Activated T-helper 9 cell treated with anti-CD3 and anti-CD28 coated beads, Interleukin-2, amount 50 U/mL, for 16 hours (primary cell): ENCODE measurements around the gene ABCF1.

Source experiments
- DNase-seq: peaks from one replicate; pipeline ENCODE4 v3.0.0-alpha.2; 2020; ENCODE audit warnings: low read depth

The ABCF1 gene

DNA sequence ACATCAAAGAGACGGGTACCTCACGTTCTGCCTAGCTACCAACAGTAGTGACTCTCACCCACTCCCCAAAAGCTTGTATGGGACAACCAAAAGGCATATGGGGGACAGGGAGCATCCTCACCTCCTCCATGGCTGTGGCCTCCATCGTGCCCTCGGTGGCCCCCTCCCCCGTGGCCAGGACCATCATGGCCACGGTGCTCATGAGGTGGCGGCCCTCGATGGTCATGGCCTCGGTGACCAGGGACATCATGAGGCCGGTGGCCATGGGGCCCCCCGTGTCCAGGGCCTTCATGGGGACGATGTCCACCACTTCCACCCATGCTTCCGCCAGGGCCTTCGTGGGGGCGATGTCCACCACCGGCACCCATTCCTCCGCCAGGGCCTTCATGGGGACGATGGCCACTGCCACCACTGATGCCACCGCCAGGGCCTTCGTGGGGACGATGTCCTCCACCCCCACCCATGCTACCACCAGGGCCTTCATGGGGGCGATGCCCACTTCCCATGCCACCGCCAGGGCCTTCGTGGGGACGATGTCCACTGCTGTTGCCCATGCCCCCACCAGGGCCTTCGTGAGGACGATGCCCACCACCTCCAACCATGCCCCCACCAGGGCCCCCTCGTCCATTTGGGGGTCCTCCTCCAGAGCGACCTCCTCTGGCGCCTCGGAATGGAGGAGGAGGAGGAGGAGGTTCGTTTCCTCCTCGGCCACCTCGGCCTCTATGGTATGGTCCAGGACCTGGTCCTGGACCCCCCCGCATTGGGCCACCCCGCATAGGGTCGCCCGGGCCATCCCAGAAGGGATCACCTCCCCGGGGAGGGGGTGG, 30.8 kb downstream of the ABCF1 start:
- no peak for DNase-seq

DNA sequence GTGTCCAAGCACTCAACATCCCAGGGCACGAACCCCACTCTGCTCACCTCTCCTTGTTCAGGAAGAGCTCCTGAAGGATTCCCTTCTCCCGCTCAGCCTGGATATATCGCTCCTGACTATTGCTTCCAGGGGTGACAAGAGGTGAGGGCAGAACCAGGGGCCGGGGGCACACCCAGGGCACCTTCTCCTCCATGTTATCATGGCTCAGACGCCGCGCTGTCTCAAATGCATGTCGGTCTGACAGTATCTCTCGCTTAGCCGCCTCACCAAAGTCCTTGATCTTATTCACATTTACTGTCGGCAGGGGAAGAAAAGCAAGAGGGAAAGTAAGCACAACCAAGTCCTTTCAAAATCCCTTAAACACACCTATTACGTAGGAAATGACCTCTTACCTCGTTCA, 32.7 kb downstream of the ABCF1 start:
- DNase-seq = no peak

DNA sequence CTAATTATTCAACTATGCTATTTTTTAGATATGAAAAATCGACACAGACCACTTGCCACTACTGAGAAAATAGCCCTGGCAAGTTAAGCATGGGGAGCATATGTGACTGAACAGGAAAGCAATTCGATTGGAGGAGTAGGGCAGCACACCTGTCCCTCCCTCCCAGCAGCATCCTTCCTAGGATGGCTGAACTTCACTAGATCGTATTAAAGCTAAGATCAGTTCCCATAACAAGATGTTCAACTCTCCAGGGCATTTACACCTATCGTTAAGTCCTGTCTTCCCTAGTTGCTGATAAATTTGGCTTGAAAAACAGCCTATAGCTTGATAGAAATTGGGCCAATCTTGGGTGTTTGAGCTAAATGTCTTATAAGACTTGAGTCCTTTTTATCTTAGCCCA, 38.8 kb downstream of the ABCF1 start:
- DNase-seq = no peak

DNA sequence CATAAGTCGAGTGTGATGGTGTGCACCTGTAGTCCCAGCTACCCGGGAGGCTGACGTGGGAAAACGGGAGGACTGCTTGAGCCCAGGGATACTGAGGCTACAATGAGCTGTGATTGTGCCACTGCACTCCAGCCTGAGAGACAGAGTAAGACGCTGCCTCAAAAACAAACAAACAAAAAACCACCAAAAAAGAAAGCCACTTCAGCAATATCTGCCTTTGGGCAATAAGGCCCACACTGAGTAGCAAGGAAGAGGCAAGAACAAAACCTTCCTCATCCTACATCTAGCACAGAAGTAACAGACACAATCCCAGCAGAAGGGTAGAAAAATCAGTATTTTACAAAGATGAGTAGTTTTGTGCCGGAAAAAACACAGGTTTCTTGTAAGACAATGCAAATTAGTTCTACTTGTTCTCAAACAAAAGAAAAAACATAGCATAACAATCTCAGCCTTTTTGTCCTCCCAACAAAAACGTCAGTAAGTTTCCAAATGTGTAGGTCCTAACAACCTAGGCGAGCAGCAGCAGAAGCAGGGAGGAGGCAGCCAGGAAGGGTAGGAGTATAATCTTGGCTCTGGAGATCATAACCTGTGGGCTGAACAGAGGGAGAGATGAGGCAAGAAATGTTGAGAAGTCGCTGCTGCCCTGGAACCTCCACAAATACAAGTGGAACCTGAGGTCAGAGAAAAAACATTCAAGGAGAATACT, 40.1 kb downstream of the ABCF1 start:
- no peak for DNase-seq

DNA sequence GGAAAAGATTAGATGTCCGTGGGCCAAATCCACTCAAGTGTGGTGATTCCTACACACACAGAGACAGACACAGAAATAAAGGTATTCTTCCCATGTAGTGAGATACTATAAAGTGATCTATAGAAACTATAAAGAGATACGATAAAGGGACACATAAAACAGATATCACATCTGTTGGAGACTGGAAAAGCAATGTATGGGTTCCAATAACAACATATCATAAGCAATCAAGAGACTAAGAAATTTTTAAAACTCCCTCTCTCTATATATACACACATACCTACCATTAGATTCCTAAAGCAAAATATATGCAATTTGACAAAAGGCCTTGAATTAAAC, 40.6 kb downstream of the ABCF1 start:
- no peak for DNase-seq

DNA sequence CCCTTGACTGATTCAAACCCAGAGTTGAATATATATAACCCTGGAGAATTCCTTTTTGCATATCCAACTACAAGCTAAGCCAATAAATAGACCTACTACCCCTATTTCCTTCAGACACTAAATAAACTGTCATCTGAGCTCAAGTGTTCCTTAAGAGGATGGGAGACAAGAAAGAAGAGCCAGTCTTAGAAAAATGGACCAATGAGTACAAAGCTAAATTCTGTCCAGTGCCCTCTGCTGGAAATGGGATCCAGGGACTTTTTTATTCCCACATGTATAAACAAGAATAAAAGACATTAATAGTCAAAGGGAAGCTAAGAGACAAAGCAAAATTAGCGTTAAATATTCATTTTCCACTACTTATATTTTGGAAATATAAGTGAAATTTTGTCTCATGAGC, 41.0 kb downstream of the ABCF1 start:
- DNase-seq = no peak

DNA sequence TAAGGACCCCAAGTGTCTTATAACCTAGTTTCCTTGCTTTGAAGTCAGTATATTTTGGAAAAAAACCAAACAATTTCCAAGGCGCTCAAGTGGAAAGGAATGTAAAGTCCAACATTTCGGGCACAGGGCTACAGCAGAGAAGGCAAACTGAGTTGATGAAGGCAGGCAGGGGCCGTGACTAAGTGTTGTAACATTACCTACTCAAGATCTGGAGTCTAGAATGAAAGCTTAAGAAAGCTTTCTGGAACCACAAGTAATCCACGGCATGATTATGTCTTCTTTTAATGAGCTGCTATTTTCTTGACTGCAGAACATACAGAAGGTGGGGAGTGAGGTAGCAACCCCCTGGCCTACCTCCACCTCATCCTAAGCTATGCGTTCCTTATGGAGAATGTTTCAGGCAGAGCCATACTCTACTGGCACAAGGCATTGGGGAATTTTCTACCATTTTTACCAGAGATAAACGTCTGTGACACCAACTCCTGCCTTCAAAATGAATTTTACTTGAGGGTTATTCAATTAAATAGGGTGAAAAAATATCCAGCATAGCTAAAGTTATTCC, 41.5 kb downstream of the ABCF1 start:
- DNase-seq = no peak

DNA sequence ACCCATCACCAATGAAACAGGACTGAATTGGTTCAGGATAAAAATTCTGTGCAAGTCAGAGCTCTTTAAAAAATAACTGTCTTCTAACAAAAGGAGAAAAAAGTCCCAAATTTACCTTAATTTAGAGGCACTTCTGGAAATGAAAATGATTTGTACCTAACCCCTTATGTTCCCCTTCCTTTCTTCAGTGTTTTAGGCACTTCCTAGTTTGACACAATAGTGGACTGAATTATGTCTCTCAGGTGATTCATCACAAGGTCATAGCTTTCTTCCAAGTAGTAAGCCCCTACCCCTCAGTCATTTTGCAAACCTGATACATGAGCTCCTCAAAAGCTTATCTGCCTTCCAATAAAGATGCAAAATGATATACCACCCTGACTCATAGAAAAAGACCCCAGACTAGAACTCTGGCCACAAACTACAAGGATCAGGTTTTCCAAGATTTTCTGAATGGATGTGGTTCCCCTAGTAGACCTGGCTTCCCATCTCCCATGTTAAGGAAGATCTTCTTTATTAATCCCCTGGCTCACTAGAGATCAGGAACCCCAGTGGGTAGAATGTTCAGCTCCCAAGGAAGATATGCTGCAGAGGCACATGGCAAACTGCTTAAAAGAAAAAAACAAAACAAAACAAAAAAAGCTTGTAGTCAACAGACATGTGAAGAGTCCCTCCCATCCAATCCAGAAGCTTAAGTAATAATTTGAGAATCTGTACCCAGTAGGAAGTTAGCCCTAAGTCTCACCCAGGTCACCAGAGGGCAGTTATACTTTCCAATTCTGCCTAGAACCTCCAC, 42.2 kb downstream of the ABCF1 start:
- no peak for DNase-seq

DNA sequence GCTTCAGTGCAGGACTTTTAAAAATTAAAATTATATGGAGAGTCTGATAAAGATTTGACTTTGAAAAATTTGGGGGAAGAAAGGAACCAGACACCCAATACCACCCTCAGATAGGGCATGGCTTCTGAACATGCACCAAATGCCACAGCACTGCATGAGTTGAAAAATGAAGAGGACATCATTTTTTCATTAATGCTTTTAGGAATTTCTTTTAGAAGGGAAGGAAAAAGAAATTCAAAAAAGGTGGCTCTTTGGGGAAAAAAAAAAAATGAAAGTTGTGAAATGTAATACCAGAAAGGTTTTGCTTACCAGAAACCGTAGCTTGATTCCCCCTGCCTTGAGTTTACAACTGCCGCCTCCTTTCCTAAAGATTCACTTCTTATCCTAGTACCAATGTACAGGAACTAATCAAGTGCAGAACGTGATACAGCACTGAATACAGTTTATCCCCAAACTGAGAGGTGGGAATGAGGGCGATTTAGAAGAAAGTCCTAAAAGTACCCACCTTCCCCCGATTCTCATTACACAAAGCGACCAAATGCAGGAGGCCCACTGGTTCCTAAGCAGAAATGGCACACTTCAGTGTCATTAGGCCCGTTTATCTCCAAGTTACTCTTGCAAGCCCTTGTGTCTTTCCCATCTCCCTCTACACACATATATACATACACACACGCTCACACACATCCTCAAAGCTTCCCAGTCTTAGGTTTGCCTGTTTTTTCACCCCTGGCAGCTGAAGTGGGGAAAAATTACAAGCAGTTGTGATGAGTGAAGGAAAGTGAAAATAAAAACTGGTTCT, 43.0 kb downstream of the ABCF1 start:
- DNase-seq = no peak

DNA sequence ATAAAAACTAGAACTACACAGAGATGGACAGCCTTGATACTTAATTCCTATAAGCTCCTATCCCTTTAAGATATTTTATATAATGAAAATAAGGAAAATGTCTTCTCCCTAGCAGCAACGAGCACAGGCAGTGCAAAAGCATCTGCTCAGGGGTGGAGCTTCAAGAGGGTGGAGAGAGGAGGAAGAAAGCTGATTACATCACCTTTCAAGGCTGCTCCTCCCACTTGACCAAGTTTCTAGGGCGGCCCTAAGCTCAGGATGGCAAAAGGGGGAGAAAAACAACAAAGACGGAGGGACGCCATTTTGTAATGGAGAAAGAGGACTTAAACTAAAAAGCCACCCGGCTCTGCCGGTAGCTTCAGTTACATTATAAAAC, 43.6 kb downstream of the ABCF1 start:
- peak; percentile 67 for DNase-seq

DNA sequence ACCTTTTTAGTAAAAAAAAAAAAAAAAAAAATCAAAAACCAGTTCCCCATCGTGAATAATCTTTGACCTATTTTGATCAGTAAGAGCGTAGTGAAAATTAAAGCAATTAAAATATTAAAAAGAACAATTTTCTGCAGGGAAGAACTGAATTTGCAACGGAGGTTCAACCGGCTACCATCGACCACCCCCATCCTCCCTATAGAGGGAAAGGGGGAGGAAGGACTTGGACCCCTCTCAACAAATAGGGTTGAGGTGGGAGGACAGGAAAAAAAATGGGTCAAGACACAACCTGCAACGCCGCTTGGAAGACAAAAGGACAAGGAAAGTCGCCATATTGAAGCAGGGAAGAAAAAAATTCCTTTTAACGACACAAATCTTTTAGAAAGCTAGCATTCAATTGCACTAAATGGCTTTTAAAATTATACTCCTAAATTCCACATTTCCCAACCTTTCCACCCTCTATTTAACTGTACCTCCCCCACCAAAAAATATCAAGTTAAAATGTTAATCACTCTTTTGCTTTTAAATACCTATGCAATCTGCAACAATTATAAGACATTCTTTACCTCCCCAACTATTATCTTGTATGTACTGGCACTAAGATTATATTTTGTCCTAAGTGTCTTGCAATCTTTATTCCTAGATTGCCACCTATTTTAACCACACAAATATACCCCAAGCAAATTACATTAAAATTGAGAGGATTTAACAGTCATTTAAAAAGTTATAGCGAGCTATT, 44.1 kb downstream of the ABCF1 start:
- no peak for DNase-seq

DNA sequence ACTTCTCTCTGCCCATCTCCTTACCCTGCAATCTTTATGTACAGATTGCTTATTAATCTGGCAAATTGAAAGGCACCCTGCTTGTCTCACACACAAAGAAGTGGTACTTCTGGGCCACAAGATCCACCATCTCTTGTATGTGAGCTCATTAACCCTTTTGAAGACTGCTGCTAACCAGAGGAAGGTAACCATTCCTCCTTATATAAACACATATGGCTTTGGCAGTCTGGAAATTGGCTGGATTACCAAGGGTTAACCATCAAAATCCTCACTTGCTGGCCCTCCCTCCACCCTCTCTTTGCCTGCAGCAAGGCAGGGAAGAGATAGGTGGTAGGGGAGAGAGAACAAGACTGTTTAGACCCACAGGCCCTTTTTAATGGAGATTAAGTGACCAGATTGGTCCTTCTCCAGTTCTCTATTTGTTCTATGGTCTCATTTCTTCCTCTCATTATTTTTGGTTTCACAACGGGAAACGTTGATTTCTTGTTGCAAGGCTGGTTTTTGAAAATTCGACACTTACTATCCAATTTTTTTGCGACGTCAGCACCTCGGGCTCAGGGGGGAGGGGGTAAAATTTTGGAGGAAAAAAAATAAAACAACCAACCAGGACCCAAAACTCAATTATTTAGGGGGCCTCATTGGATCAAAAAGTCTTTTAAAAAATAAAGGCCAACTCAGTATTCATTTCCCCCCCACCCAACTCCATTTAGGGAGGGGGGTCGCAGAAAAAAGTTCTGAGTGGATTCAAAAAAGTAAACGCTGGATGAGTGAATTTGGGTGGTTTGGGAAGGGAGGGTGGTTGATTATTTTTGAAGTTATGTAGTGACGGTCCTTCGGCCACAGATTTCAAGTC, 44.9 kb downstream of the ABCF1 start:
- no peak for DNase-seq

DNA sequence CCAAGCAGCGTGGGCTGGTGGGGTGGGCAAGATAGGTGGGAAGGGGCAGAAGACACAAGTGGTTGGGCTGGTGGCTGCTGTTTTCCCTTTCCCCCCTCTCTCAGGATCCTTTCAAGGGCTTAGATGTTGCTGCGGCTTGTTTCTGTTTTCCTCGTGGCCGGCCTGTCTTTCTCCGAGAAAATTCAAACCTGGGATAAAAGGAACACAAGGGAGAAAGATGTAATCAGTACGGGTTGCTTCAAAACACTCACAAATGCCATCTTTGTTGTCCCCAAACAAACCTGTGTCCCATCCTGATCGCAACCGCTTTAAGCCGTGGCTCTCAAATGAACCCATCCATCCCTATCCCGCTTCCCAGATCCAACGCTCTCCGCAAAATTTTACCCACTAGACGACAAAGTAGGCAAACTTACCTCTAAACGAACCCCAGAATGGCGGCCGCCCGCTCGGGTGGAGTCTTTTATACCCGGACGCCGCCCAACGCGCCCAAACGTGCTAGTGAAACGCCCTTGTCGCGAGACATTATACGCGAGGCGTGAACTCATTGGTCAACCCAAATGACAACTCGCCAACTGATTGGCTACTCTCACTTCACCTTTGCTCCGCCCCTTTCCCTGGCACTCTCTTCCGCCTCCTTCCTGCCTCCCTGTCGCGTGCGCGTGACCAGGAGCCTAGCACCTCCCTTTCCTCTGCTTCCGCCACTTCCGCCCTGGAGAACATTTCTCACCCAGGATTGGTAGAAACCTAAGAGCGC, 45.7 kb downstream of the ABCF1 start, which contains the start of gene PPP1R10:
TSS of gene PPP1R10 (minus strand) at position 433 of the 754 bp plus-strand sequence. CDS start 7,299 bp downstream, outside the sequence.
- DNase-seq = peak; percentile 95

DNA sequence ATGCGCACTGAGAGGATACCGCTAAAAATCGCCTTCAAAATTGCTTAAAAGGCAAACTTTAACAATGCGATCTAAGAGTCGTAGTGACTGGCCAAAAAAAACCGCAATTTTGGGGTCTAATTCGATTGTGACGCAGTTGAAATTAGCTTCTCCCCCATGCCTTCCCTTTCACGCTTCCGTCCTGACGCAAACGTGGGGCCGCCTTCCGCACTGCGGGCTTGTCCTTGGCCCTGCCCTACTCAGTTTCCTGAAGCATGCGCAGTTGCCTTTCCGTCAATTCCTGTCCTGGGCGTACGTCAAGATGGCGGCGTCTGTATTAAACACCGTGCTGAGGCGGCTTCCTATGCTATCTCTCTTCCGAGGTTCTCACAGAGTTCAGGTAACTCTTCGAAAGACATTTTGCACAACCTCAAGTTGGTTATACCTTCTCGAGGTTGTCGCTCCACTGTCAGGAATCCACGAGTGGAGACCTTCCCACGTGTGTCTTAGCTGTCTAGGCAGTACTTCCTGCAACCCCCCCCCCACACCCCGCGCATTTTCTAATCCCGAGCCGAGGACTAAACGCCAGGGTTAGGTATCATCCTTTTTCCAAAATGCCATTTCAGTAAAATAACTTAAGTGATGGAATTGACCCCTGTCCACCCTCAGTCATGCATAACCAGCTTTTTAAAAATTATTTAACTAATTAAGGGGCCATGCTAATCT, 46.5 kb downstream of the ABCF1 start, which contains the start of gene MRPS18B:
TSS of gene MRPS18B (plus strand) at position 276 of the 705 bp plus-strand sequence. CDS start at position 302, 26 bp downstream.
- DNase-seq = peak; percentile 95

DNA sequence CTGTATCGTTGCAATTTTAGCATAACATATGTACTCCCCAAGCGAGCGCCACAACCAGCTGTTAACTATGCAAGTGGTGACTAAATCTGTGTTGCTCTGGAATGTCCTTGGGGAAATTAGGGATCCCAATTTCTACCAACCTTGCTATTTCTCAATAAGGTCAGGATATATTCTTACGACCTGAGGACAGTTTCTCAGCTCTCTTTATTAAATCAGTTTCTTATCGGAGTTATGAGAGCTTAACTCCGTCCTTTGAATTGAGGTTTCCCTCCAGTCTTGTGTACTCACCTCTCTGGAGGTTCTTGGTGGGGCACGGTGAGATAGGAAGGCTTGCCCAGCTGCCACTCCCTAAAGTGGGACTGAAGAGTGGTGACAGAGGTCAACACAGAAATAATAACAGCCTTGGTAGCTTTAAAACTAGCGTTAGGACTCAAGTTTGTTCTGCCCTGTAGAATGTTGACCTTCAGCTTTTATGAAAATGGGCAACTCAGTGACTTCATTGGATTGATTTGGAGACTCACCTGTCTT, 47.1 kb downstream of the ABCF1 start:
- no peak for DNase-seq

DNA sequence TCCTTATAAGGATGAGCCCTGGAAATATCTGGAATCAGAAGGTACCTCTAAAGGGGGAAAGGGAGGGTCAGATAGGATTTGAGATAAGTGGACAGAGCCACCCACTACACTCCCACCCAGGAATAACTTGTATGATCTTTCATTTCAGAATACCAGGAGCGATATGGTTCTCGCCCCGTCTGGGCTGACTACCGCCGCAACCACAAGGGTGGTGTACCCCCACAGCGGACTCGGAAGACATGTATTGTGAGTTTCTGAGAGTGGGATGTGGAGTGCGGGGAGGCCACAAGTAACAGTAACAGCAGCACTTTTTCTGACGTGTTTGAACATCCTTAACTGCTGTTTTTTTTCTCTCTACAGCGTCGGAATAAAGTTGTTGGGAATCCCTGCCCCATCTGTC, 48.3 kb downstream of the ABCF1 start:
- DNase-seq = no peak

DNA sequence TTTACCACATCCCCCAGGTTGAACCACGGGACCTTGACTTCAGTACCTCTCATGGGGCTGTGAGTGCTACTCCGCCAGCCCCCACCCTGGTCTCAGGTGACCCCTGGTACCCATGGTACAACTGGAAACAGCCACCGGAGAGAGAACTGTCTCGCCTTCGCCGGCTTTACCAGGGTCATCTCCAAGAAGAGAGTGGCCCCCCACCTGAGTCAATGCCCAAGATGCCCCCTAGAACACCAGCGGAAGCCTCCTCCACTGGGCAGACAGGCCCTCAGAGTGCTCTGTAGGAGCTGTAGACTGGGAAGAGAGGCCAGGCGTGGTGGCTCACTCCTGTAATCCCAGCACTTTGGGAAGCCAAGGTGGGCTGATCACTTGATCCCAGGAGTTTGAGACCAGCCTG, 54.3 kb downstream of the ABCF1 start:
- no peak for DNase-seq
